ENCODE measurements around the gene BTBD18.

BTBD18 gene

DNA sequence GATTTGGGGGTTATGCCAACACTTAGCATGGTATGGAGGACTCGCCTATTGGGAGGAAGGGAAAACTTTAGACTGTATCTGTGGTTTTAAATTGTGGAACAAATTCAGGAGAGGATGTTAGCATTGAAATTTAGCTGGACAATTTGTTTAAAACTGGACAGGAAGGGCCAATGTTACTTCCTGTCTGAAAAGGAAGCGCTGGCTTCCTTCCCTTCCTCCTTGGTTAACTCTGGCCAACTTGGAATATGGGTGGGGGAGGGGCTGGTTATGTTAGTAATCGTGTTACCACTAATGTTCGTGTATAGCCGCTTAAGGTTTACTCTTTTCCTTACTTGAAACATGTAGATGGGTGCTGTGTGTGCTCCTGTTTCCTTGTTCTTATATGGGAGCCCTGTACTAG lies 23.9 kb upstream of the BTBD18 start:
- no peak for DNase-seq (ENCODE audit: low read depth, low spot score)

DNA sequence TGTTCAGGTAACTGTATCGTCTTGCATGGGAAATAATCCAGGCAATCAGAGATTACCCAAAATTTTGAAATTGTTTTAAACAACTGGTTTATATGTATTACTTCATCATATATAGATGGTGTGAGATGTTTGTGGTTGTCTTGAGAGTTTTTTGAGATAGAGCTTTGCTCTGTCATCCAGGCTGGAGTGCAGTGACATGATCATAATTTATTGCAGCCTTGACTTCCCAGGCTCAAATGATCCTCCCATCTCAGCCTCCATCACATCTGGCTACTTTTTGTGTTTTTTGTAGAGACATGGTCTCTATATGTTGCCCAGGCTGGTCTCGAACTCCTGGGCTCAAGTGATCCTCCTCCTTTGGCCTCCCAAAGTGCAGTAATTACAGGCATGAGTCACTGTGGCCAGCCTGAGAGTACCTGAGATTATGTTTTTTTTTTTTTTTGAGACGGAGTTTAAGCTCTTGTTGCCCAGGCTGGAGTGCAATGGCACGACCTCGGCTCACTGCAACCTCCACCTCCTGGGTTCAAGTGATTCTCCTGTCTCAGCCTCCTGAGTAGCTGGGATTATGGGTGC lies 21.5 kb upstream of the BTBD18 start:
- DNase-seq (ENCODE audit: low read depth, low spot score) = no peak

DNA sequence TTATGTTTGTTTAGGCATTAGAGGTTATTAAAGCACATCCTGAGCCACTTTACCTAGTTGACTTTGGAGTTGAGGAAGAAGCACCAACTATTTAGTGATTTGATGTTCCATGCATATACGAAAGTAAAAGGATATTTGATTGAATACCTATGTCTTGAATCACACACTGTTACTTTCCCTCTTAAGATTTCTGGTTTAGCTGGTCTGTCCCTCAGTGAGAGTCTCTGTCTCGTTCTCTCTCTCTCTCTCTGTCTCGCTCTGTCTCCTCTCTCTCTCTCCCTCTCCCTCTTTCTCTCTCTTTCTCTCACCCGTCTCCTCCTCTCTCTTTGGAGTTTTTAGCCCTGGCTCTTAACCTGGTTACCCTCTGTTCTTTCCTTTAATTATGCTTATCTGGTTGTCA lies 20.9 kb upstream of the BTBD18 start:
- no peak for DNase-seq (ENCODE audit: low read depth, low spot score)

DNA sequence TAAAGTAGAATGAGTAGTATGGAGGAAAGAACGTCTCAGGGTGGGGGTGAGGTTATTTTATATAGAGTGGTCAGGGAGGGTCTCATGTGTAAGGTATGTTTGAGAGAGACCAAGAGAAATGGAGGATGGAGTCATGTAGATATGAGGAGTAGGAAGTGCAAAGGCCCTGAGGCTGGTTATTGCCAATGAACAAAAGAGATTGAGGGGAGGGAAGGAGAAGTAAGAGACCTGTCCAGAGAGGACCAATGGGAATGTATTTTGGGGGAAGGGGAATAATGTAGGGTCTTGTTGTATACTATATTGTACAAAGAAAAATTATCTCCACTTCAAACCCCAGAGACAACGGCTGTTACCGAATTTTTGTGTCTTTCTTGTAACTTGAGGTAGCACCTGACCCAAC lies 19.7 kb upstream of the BTBD18 start:
- no peak for DNase-seq (ENCODE audit: low read depth, low spot score)

DNA sequence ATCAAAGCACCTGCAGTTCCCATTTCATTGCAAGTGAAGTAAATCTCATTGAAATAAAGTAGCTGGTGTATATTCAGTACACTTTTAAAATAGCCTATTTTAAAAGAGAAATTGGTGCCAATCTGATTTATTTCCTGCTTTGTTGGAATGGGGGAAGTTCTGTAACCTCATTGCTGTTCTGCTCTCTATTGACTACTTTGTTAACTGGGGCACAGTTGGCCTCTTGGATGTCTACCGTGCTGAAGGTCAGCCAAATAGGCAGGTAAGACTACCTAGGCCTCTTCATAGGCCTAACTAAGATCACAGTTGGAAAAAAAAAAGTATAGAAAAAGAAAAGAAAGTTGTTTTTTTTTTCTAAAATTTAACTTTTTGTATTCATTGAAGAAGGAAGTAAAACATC lies 19.2 kb upstream of the BTBD18 start:
- no peak for DNase-seq (ENCODE audit: low read depth, low spot score)

DNA sequence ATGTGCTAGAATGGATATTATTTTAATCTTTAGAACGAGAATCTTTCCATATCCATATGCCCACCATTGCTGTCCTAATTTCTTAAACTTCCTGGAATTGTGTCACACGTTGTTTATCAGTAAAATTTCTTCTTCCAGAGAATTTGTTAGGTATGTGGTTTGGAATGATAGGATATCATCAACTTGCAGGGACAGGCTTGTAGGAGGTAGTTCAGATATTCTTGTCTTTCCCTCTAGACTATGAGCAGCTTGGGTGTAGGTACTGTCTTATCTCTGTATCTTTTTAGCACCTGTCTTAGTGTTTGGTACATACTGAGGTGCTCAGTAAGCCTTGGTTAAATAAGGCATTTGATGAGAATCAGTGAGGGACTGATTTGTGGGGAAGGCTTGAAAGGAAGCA lies 13.4 kb upstream of the BTBD18 start:
- DNase-seq (ENCODE audit: low read depth, low spot score) = no peak

DNA sequence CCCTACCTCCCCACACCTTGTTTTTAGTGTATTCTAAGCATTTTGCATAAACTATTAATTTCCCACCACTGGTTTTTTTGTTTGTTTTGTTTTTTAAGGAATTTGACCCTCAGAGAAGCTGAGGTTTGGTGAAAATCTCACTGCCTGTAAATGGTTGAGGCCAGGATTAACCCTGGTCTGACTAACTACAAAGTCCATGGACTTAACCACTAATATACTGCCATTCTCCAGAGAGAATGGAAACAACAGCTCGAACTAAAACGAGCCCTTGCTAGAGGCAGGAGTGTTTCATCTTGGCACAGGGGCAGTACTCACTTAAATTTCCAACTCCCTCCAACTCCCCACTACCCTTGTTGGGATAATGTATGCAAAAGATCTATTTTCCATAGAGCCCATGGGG lies 12.9 kb upstream of the BTBD18 start:
- no peak for DNase-seq (ENCODE audit: low read depth, low spot score)

DNA sequence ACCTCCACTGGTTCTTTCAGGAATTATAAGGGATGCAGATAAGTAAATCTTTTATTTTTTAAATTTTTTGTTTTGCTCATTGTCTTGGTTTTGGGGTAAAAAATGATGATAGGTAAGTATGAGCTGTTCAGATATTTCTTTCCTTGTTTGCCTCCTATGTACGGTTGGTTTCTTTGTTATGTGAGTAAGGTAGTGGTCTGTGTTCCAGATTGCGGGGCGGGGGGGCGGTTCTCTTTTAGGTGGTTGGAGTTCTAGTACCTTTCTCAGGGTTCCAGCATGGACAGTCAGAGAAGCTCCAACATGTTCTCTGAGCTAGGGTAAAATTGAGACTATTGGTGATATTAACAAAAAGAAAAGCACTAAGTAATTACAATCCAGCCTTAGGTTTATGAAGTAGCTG lies 12.4 kb upstream of the BTBD18 start:
- DNase-seq (ENCODE audit: low read depth, low spot score) = no peak

DNA sequence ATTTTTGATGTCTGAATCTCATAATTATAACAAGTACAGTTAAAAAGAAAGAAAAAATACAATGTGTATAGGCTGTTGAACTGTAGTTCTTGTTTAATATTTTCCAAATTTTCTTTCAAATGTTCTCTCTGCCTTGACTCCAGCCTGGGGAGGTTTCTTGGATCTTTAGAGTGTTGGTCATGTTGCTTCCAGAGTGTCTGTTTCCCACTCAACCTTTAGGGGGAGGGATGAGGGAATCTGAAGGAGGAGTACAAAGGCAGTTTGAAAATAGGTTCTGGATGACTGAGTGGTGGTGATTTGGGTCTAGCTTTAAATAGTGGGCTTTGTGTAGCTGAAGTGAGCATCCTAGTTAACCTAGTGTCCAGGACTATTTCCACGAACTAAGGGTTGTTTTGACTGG lies 11.9 kb upstream of the BTBD18 start:
- peak; percentile 58 for DNase-seq (ENCODE audit: low read depth, low spot score)

DNA sequence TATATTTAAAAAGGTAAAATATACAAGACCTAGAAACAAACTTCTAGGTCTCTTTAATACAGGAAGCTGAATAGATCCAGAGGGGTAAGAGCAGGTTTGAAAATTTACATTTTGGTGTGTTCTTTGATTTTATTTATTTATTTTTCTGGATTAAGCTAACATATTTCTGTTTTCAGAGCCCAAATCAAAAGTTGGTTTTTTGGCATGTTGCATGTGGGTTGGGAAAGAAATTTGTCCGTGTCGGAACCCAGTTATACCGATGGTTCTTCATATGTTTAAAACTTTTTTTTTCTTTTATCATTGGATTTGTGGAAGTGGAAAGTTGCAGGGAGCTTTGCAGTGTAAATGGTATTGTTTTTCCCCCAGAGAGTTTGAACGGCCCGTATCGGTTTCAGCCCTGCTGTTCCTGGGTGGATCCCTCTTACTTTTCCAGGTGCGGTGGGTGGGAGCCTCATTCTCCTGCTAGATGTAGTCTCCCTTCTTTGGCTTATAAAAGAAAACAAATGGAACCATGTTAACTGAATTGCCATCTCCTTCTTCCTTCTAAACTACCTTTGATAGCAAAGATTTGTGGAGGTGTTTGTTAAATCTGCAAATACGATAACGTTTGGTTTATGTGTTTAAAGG lies 10.7 kb upstream of the BTBD18 start:
- DNase-seq (ENCODE audit: low read depth, low spot score) = no peak

DNA sequence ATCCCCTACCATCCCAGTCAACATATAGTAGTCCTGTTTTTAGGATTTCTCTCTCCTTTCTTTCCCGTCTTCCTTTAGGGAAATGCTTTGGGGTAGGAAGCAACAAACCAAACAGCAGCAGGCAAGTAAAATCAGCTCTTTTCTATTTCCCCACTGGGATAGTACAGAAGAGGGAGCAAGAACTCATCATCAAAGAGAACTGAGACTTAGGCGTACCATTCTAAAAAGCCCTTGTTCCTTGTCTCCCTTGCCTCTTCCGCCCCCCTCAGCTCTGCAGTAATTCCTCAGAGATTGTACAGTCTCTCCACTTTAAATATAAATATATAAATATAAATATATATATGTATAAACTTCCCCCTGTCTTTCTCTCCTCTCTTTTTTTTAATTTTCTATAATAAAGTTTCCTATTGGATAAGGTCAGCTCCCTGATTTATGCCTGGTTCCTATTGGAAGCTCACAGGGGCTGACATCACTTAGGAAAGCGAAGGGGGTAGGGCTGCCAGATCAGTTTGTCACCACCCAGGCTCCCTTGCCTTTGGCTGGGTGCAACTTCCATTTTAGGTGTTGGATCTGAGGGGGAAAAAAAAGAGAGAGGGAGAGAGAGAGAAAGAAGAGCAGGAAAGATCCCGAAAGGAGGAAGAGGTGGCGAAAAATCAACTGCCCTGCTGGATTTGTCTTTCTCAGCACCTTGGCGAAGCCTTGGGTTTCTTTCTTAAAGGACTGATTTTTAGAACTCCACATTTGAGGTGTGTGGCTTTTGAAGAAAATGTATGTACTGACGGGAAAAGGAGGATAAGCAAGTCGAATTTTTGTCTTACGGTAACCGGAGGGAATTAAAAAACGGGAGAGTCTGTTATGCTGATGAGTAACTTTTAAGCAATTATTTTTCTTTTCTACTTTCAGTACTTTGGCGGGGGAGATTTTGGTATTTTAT lies 9.9 kb upstream of the BTBD18 start, which contains the start of gene CTNND1:
TSS of gene CTNND1 (plus strand) at position 502 of the 934 bp plus-strand sequence. CDS start 29,677 bp downstream, outside the sequence.
- peak; percentile 96 for DNase-seq (ENCODE audit: low read depth, low spot score)

DNA sequence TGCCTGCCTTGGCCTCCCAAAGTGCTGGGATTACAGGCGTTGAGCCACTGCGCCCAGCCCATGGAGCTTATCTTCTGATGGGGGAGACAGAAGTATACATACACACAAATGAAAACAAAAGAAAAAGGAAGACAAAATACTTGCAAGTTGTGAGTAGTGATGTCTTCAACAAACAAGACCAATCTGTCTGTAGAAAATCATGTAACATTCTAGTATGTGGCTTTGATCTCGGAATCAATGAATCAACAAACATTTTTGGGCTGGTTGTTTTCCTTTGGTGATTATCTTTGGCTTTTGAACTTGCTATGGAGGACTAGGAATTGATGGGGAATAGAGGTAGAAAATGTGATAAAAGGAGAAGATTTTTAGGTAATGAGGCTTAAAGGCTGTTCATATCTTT lies 6.6 kb upstream of the BTBD18 start:
- no peak for DNase-seq (ENCODE audit: low read depth, low spot score)

DNA sequence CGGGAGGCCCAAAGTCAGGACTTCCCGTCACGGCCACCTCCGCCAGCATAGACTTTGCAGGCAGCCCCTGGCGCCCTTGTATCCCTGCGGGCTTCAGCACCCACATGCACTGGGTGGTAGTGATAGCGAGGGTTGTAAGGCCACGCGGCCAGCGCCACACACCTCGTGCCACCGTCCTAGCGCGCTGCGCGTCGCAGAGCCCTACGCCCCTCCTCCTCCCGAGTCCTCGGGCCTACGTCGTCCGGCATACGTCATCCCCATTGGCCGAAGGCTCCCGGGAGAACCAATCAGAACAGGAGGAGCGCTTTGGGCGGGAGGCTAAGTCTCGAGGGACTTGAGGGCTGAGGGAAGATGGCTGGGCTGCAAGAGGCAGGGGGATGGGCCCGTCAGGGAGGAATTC lies 1.3 kb upstream of the BTBD18 start:
- peak; percentile 55 for DNase-seq (ENCODE audit: low read depth, low spot score)

DNA sequence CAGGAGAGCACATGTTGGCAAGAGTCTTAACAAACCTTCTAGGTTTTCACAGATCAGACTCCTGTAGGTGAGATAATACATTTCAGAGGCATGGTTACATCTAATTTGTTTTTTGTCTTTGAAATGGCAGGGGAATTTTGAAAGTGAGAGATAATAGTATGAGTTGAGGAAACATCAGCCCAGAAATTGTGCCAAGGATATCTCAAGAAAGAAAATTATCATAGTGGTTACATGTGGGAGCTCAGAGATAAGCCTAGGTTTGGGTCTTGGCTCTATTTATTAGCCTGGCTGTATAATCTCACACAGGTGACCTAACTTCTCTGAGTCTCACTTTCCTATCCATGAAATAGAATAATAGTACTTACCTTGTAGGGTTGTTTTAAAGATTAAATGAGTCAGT lies 443 bp downstream of the BTBD18 start:
- DNase-seq (ENCODE audit: low read depth, low spot score) = no peak

DNA sequence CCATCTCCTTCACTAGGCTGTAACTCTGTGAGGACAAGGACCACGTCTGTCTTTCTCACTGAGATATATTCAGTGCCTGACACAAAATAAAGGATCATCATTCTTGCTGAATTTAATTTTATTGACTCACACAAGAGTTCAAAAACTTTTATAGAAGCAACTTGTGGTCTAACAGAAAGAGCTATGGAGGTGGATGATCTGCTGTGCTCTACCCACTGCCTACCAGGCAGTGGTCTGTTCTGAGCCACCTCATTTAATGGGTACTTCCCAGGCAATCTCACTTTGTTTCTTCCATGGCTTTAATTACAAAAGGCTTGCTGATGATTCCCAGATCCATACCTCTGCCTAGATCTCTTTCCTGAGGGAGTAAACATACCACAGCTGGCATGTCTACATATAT lies 4.7 kb downstream of the BTBD18 start:
- no peak for DNase-seq (ENCODE audit: low read depth, low spot score)

DNA sequence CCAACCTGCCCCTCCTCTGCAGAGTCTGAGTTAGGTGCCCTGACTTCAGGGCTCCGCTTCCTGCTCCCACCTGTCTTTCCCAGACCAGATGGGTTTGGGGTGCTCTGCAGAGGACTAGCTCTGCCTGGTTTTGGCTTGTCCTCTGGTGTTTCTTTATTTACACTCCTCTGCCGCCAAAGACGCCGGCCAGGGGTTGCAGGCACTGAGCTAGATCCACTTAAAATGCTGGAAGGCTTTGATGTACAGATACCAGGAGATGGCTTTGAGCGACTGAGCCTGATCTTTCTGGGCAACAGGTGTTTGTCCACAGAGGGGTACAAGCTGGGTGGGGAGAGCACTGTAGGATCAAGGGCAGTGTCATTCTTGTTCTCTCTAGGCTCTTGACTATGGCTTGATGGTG lies 6.4 kb downstream of the BTBD18 start:
- no peak for DNase-seq (ENCODE audit: low read depth, low spot score)

DNA sequence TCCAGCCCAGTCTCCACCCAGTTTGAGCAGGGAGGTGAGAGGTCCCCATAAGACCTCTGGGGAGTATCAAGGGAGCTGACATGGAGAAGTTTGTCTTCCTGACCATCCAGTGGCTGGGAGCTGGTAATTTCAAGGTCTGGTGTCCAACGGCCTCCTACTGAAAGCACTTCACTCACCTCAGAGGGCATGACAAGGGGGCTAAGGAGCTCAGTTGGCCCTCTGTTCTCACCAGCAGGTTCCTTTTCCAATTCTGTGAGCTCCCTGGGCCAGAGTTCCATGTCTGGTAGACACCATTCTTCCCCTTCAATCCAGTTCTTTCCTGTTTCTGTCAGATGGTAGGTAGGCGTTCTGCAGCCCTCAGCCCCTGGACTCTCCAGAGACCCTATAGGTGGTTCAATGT lies 7.3 kb downstream of the BTBD18 start:
- no peak for DNase-seq (ENCODE audit: low read depth, low spot score)

DNA sequence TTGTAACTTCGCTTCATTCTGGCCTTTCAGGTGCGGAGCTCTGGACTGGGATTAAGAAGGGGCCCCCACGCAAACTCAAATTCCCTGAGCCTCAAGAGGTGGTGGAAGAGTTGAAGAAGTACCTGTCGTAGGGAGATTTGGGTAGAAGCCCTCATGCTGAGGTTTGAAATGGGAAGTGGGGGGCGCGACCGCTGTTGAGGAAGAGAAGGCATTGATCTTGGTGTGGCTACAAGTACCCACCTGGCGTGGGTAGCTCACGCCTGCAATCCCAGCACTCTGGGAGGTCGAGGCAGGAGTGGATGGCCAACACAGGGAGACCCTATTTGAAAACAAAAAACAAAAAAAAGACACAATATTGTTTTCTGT lies 9.5 kb downstream of the BTBD18 start:
- DNase-seq (ENCODE audit: low read depth, low spot score) = no peak

DNA sequence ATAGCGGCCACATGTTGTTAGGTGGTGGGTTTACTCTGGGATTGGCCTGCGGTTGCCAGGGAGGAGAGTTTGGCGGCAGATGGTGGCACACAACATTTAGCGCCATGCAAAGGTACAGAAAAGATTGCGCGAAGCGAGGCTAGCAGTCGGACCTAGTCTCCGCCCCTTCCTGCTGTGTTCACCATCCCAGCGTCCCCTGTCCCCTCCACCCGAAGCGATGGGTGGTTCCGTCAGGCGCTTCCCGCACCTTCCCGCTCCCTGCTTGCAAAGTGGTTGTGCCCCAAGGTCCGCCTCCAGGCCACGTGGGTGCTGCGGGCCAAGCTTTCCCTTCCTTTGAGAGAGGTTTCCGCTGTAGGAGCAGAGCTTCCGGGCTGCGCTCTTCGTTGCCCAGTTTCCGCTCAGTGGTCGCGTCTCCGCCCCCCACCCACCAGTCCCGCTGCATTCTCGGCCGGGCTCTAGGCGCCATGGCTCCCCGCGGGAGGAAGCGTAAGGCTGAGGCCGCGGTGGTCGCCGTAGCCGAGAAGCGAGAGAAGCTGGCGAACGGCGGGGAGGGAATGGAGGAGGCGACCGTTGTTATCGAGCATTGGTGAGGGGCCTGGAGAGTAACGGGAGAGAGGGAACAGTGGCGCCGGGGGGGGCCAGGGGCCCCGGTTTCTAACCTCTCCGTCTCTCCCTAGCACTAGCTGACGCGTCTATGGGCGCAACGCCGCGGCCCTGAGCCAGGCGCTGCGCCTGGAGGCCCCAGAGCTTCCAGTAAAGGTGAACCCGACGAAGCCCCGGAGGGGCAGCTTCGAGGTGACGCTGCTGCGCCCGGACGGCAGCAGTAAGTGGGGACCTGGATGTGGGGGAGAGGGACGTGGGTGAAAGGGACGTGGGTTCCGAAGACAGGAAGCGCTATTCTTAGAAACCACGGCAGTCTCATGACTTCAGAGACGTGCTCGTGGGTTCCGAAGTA lies 10.2 kb downstream of the BTBD18 start, which contains the start of gene SELENOH:
TSS of gene SELENOH (plus strand) at position 360 of the 955 bp plus-strand sequence. CDS start at position 465, 105 bp downstream.
- DNase-seq (ENCODE audit: low read depth, low spot score) = peak; percentile 99

DNA sequence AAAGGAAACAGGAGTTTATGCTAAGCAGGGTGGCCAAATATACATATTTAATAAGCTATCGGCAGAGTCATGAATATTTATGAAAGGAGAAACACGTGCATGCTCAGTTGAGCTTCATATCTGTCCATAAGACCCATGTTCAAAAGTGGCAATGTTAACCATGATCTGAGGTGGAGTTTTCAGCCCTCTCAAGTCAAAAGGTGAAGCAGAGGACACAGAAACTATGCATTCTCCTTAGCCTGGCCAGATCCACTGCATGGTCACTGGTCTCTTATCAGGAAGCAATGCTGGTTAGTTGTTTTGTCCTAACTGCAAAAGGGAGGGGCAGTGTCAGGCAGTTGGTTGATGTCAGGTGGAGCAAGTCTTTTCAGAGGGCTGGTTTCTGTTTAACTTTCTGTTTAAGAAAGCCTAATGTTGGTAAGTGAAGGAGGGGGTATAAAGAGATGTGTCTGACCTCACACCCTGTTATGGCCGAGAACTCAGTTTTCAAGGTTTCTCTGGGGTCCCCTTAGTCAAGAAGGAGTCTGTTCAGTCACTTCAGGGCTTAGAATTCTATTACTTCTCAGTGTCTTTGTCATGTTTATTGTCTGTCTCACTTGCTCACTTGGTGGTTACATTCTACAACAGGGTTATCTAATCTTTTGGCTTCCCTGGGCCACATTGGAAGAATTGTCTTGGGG lies 15.9 kb downstream of the BTBD18 start:
- peak; percentile 43 for DNase-seq (ENCODE audit: low read depth, low spot score)

DNA sequence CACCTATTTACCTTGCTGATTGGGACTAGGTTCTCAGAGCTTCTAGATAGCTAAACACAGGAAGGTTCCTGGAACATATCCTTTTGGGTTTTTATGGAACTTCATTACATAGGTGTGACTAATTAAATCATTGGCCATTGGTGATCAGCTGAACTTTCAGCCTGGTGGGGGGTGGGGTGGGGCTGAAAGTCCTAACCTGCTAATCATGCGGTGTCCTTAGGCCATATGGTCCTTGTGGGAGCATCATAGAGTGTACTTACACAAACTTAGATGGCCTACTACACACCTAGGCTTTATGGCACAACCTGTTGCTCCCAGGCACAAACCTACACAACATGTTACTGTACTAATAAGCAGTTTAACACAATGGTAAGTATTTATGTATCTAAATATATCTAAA lies 19.0 kb downstream of the BTBD18 start:
- no peak for DNase-seq (ENCODE audit: low read depth, low spot score)

Measured in ELF-1 (cell line).